ENCODE measurements around the gene ATP6V1A.
A peak's percentile ranks its signal among the peaks of the same experiment; 100 is the strongest.

The ATP6V1A gene

DNA sequence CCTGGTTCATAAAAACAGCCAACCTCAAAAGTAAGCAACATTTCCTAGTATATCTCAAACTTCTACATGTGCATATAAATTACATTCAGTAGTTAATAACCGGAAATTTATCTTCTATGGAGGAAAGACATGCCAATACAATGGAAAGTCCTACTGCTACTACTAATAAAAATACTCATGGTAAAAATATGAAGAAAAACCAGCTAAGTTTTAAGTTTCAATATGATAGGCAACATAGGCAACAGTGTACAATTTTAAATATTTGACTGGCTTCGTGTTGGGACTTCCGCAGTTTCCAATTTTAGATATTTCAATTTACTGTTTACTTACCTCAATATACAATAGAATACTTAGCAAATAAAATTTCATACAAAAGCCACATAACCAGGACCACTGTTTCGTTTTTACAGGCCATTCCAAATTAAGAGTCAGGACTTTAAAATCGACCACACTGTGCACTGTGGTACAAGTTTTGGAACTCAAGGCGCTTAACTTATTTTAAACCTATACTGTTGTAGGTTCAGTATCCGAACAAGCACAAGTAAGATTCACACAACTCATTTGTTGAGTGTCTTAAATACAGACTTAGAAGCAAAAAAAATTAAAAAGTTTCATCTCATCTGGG is 3.7 kb upstream of the ATP6V1A start:
- H4K20me1 ChIP-seq (ENCODE audit: control insufficient read depth, insufficient read depth, low read depth, low read length) = peaks cover 46% of the 10 kb centered on the region
- peaks cover 61% of the 10 kb centered on the region for H3K4me1 ChIP-seq (ENCODE audit: control insufficient read depth, low read length)

DNA sequence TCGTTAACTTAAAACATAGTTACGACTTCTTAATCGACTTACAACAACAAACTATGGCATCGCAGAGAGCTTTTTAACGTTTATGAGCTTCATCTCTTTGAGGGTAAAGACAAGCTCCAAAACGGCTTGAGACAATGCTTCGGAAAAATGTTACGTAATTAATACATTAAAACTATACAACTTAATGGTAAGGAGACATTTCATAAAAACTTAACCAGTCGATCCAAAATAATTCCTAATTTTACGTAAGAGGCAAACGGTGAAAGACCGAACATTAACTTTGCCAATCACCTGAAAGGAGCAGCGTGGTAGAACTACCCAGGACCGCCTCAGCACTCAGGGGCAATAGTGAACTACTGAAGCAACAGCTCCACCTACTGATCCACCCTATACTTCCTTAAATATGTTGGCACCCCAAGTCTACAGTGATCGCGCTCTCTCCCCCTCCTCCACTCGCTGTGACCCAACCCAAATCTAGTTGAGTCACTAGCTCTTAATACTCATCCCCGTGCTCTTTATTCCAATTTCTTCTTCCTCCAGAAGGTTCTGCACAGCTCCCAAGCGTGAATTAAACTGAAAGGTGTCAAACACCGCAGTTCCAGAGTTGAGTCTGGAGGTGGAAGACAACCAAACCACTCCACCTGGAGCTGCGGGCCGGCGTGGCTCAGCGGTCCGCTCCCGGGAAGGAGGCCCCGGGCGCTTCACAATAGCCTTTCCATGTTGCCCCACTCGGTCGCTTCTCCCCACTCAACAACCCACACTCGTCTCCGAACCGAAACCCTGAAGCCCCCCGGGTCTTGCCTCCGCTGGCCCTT is 1.7 kb upstream of the ATP6V1A start:
- peaks cover 41% of the 10 kb centered on the region for H4K20me1 ChIP-seq (ENCODE audit: control insufficient read depth, insufficient read depth, low read depth, low read length)
- H3K36me3 ChIP-seq (ENCODE audit: control insufficient read depth, low read length) = peaks cover 53% of the 10 kb centered on the region
- peak overlapping the region; percentile 96 for H3K4me2 ChIP-seq (ENCODE audit: low read length)
- no peaks in the 10 kb centered on the region for H3K9me2 ChIP-seq (replicated peaks; ENCODE audit: control insufficient read depth, low read length)
- peak overlapping the region; percentile 93 for H3K27ac ChIP-seq (ENCODE audit: low read depth, low read length)
- TF ChIP-seq, protein P1, sequence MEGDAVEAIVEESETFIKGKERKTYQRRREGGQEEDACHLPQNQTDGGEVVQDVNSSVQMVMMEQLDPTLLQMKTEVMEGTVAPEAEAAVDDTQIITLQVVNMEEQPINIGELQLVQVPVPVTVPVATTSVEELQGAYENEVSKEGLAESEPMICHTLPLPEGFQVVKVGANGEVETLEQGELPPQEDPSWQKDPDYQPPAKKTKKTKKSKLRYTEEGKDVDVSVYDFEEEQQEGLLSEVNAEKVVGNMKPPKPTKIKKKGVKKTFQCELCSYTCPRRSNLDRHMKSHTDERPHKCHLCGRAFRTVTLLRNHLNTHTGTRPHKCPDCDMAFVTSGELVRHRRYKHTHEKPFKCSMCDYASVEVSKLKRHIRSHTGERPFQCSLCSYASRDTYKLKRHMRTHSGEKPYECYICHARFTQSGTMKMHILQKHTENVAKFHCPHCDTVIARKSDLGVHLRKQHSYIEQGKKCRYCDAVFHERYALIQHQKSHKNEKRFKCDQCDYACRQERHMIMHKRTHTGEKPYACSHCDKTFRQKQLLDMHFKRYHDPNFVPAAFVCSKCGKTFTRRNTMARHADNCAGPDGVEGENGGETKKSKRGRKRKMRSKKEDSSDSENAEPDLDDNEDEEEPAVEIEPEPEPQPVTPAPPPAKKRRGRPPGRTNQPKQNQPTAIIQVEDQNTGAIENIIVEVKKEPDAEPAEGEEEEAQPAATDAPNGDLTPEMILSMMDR (IDR thresholded peaks at IDR 0.05; ENCODE audit: low read depth, low read length, poor library complexity, severe bottlenecking) = peak; percentile 79
- TF ChIP-seq EZH2phosphoT487 (IDR thresholded peaks at IDR 0.05; ENCODE audit: borderline replicate concordance, low read length) = no peak
- H3K79me2 ChIP-seq (ENCODE audit: control insufficient read depth, low read length) = peaks cover 95% of the 10 kb centered on the region
- H3K4me3 ChIP-seq (ENCODE audit: low read length) = peak overlapping the region; percentile 93
- H3K4me1 ChIP-seq (ENCODE audit: control insufficient read depth, low read length) = peaks cover 63% of the 10 kb centered on the region
- no peaks in the 10 kb centered on the region for H3K9me3 ChIP-seq (ENCODE audit: control insufficient read depth, insufficient read depth, low read length)
- H3K27me3 ChIP-seq (ENCODE audit: control insufficient read depth, low read length) = no peaks in the 10 kb centered on the region
- 0 out of 2 replicates have a peak, but pooled peaks cover 2% of the 10 kb centered on the region for H3F3A ChIP-seq (ENCODE audit: control insufficient read depth, insufficient read depth)

More for the DNA sequence above, 3.7 kb upstream of the ATP6V1A start:
- peak overlapping the region; percentile 96 for H3K4me2 ChIP-seq (ENCODE audit: low read length)
- no peaks in the 10 kb centered on the region for H3K27me3 ChIP-seq (ENCODE audit: control insufficient read depth, low read length)
- no peaks in the 10 kb centered on the region for H3K9me2 ChIP-seq (replicated peaks; ENCODE audit: control insufficient read depth, low read length)
- peaks cover 60% of the 10 kb centered on the region for H3K36me3 ChIP-seq (ENCODE audit: control insufficient read depth, low read length)
- peaks cover 96% of the 10 kb centered on the region for H3K79me2 ChIP-seq (ENCODE audit: control insufficient read depth, low read length)
- peak overlapping the region; percentile 9; the same call in 1 of the 2 replicates for H3K27ac ChIP-seq (ENCODE audit: low read depth, low read length)
- peaks cover 15% of the 10 kb centered on the region for H3F3A ChIP-seq (ENCODE audit: control insufficient read depth, insufficient read depth)
- H3K4me3 ChIP-seq (ENCODE audit: low read length) = peak overlapping the region; percentile 93
- no peaks in the 10 kb centered on the region for H3K9me3 ChIP-seq (ENCODE audit: control insufficient read depth, insufficient read depth, low read length)
- TF ChIP-seq, protein P1 (IDR thresholded peaks at IDR 0.05; ENCODE audit: low read depth, low read length, poor library complexity, severe bottlenecking) = no peak
- TF ChIP-seq EZH2phosphoT487 (IDR thresholded peaks at IDR 0.05; ENCODE audit: borderline replicate concordance, low read length) = no peak

DNA sequence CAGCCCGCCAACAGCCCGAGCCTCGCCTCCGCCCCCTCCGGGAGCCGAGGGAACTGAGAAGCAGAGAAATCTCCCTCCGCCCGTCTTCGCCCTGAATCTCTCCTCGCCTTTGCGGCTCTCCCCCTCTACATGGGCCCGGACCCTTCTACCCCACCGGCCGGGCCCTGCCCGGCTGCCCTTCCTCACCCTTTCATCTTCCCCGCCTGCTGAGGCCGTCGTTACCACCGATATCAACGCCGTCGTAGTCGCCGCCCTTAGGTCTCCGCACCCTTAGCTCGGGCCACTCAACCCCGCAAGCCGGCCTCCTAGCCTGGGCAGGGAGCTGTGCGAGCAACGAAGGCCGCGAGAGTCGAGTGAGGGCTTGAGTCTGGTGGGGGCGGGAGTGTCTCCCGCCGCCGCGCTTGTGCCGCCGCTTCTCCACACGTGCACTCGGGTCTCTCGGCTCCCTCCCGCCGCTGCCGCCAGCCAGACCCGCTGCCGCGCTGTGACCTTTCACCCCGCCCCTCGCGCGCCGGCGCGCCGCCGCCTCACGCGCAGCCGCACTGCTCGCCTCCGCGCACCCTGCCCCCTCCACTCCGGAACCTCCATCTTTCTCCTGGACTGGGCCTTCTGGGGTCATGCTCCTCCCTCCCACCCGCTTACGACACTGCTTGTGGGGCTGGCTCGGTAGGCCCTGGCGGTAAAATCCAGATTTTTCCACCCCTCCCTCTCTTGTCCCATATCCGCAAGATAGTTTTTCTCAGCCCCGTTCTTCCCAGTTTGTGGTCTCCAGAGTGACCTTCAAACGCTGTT is 883 bp upstream of the ATP6V1A start, which contains the start of gene NAA50:
Gene NAA50, minus strand, starts transcription at position 494 of the 792 bp plus-strand sequence. Its CDS starts 300 bp downstream, at position 194.
- no peaks in the 10 kb centered on the region for H3K27me3 ChIP-seq (ENCODE audit: control insufficient read depth, low read length)
- peaks cover 58% of the 10 kb centered on the region for H3K4me1 ChIP-seq (ENCODE audit: control insufficient read depth, low read length)
- no peaks in the 10 kb centered on the region for H3K9me3 ChIP-seq (ENCODE audit: control insufficient read depth, insufficient read depth, low read length)
- peaks cover 89% of the 10 kb centered on the region for H3K79me2 ChIP-seq (ENCODE audit: control insufficient read depth, low read length)
- peaks cover 46% of the 10 kb centered on the region for H3K36me3 ChIP-seq (ENCODE audit: control insufficient read depth, low read length)
- H3K9me2 ChIP-seq (replicated peaks; ENCODE audit: control insufficient read depth, low read length) = no peaks in the 10 kb centered on the region
- peaks cover 35% of the 10 kb centered on the region for H4K20me1 ChIP-seq (ENCODE audit: control insufficient read depth, insufficient read depth, low read depth, low read length)
- peak within 1 kb of the TSS; percentile 93 for H3K27ac ChIP-seq (ENCODE audit: low read depth, low read length)
- 0 out of 2 replicates have a peak, but pooled peaks cover 2% of the 10 kb centered on the region for H3F3A ChIP-seq (ENCODE audit: control insufficient read depth, insufficient read depth)
- H3K4me2 ChIP-seq (ENCODE audit: low read length) = peak within 1 kb of the TSS; percentile 96
- peak within 1 kb of the TSS; percentile 93 for H3K4me3 ChIP-seq (ENCODE audit: low read length)
- TF ChIP-seq, protein P1 (IDR thresholded peaks at IDR 0.05; ENCODE audit: low read depth, low read length, poor library complexity, severe bottlenecking) = no peak
- TF ChIP-seq EZH2phosphoT487 (IDR thresholded peaks at IDR 0.05; ENCODE audit: borderline replicate concordance, low read length) = no peak
